WTC11 (cell line): ENCODE results near the gene CNOT10.

Source experiments
- AFF4 ChIP-seq: sonication (generic); formaldehyde crosslinking; IDR thresholded peaks from 2 replicates; pipeline ENCODE4 v1.8.1; 2023; ENCODE audit warnings: mild to moderate bottlenecking, missing genetic modification reagents, borderline replicate concordance
- GRHL2 ChIP-seq: fragments of 250-450 bp; sonication (Bioruptor Pico); IDR thresholded peaks from 2 replicates; pipeline ENCODE4 v1.8.0; 2022; ENCODE audit warnings: mild to moderate bottlenecking, moderate library complexity; ENCODE audit not compliant: insufficient replicate concordance, severe bottlenecking
- PREB ChIP-seq: sonication (generic); formaldehyde crosslinking; IDR thresholded peaks from 2 replicates; pipeline ENCODE4 v1.8.1; 2022; ENCODE audit warnings: mild to moderate bottlenecking, missing genetic modification reagents, moderate library complexity, borderline replicate concordance
- SP1 ChIP-seq: sonication (generic); formaldehyde crosslinking; conservative IDR thresholded peaks from 2 replicates; pipeline ENCODE4 v1.8.1; 2022; ENCODE audit warnings: missing genetic modification reagents
- TCF7 ChIP-seq: sonication (generic); formaldehyde crosslinking; IDR thresholded peaks from 2 replicates; pipeline ENCODE4 v1.8.0; 2022; ENCODE audit warnings: mild to moderate bottlenecking, low read depth, missing genetic modification reagents, moderate library complexity
- TEAD1 ChIP-seq: sonication (generic); formaldehyde crosslinking; IDR thresholded peaks from 2 replicates; pipeline ENCODE4 v1.8.0; 2022; ENCODE audit warnings: mild to moderate bottlenecking, missing genetic modification reagents
- USF2 ChIP-seq: sonication (generic); formaldehyde crosslinking; IDR thresholded peaks from 2 replicates; pipeline ENCODE4 v1.8.1; 2023; ENCODE audit warnings: mild to moderate bottlenecking, missing genetic modification reagents, moderate library complexity
- ZNF416 ChIP-seq: fragments of 250-450 bp; sonication (Bioruptor Pico); IDR thresholded peaks from 2 replicates; pipeline ENCODE4 v1.9.0; 2021; ENCODE audit warnings: mild to moderate bottlenecking, inconsistent platforms
- TF ChIP-seq, protein P1 (sequence below): fragments of 200-600 bp; IDR thresholded peaks from 2 replicates; pipeline ENCODE4 v1.8.0; 2022; ENCODE audit warnings: antibody characterized with exemption
- TF ChIP-seq, protein P2 (sequence below): sonication (generic); formaldehyde crosslinking; IDR thresholded peaks from 2 replicates; pipeline ENCODE4 v1.8.1; 2023; ENCODE audit warnings: mild to moderate bottlenecking, moderate library complexity, missing genetic modification reagents
- TF ChIP-seq, protein P3 (sequence below): sonication (generic); formaldehyde crosslinking; IDR thresholded peaks from 2 replicates; pipeline ENCODE4 v1.8.1; 2022; ENCODE audit warnings: low read depth, missing genetic modification reagents, borderline replicate concordance
- TF ChIP-seq, protein P4 (sequence below): sonication (generic); formaldehyde crosslinking; IDR thresholded peaks from 2 replicates; pipeline ENCODE4 v1.8.1; 2023; ENCODE audit warnings: mild to moderate bottlenecking, missing genetic modification reagents

DNA sequence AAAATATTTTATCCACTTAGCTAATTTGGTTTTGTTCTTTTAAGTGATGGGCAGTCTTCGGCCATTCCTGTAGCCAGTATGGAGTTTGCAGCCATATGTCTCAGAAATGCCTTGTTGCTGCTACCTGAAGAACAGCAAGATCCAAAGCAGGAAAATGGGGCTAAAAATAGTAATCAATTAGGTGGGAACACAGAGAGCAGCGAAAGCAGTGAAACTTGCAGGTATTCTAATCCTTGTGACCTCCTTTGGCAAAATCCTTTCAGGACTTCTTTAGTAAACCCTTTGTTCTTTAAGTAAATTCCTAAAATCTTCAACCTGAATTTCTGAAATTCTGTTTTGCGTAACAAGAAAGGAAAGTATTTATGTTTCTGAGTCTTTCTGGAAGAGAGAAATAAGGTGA, 49.8 kb downstream of the CNOT10 start:
- TF ChIP-seq ZNF416 (CRISPR knock-in tag), result no peak
- TF ChIP-seq, protein P1, sequence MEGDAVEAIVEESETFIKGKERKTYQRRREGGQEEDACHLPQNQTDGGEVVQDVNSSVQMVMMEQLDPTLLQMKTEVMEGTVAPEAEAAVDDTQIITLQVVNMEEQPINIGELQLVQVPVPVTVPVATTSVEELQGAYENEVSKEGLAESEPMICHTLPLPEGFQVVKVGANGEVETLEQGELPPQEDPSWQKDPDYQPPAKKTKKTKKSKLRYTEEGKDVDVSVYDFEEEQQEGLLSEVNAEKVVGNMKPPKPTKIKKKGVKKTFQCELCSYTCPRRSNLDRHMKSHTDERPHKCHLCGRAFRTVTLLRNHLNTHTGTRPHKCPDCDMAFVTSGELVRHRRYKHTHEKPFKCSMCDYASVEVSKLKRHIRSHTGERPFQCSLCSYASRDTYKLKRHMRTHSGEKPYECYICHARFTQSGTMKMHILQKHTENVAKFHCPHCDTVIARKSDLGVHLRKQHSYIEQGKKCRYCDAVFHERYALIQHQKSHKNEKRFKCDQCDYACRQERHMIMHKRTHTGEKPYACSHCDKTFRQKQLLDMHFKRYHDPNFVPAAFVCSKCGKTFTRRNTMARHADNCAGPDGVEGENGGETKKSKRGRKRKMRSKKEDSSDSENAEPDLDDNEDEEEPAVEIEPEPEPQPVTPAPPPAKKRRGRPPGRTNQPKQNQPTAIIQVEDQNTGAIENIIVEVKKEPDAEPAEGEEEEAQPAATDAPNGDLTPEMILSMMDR, result no peak
- TF ChIP-seq USF2 (CRISPR knock-in tag), result no peak
- TF ChIP-seq, protein P2, sequence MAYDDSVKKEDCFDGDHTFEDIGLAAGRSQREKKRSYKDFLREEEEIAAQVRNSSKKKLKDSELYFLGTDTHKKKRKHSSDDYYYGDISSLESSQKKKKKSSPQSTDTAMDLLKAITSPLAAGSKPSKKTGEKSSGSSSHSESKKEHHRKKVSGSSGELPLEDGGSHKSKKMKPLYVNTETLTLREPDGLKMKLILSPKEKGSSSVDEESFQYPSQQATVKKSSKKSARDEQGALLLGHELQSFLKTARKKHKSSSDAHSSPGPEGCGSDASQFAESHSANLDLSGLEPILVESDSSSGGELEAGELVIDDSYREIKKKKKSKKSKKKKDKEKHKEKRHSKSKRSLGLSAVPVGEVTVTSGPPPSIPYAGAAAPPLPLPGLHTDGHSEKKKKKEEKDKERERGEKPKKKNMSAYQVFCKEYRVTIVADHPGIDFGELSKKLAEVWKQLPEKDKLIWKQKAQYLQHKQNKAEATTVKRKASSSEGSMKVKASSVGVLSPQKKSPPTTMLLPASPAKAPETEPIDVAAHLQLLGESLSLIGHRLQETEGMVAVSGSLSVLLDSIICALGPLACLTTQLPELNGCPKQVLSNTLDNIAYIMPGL (CRISPR knock-in tag), result no peak
- no peak for TF ChIP-seq SP1 (CRISPR knock-in tag)
- TF ChIP-seq TCF7 (CRISPR knock-in tag), result no peak
- no peak for TF ChIP-seq GRHL2 (CRISPR knock-in tag)
- TF ChIP-seq, protein P3, sequence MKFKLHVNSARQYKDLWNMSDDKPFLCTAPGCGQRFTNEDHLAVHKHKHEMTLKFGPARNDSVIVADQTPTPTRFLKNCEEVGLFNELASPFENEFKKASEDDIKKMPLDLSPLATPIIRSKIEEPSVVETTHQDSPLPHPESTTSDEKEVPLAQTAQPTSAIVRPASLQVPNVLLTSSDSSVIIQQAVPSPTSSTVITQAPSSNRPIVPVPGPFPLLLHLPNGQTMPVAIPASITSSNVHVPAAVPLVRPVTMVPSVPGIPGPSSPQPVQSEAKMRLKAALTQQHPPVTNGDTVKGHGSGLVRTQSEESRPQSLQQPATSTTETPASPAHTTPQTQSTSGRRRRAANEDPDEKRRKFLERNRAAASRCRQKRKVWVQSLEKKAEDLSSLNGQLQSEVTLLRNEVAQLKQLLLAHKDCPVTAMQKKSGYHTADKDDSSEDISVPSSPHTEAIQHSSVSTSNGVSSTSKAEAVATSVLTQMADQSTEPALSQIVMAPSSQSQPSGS (CRISPR knock-in tag), result no peak
- TF ChIP-seq PREB (CRISPR knock-in tag), result no peak
- no peak for TF ChIP-seq TEAD1
- TF ChIP-seq AFF4, result no peak
- TF ChIP-seq, protein P4, sequence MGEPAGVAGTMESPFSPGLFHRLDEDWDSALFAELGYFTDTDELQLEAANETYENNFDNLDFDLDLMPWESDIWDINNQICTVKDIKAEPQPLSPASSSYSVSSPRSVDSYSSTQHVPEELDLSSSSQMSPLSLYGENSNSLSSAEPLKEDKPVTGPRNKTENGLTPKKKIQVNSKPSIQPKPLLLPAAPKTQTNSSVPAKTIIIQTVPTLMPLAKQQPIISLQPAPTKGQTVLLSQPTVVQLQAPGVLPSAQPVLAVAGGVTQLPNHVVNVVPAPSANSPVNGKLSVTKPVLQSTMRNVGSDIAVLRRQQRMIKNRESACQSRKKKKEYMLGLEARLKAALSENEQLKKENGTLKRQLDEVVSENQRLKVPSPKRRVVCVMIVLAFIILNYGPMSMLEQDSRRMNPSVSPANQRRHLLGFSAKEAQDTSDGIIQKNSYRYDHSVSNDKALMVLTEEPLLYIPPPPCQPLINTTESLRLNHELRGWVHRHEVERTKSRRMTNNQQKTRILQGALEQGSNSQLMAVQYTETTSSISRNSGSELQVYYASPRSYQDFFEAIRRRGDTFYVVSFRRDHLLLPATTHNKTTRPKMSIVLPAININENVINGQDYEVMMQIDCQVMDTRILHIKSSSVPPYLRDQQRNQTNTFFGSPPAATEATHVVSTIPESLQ, result no peak
